BJ (cell line): ENCODE results near the gene GALNS. TPM values are rescaled to one million over a fixed set of nuclear protein-coding genes. Genes with fewer than 3 reads are reported as not detected.
"Not testable (repeated sequence)": the region's sequence is repeated elsewhere in the genome, so short reads cannot be mapped to it uniquely, and the experiment has no call there.

Experiments
- CTCF ChIA-PET: fragments of 350-600 bp; formaldehyde crosslinking; extraction: SDS; loops from one replicate; lab custom pipeline; 2021; ENCODE audit warnings: antibody characterized with exemption, inconsistent platforms; lab: Yijun Ruan, JAX
- POLR2A ChIA-PET: fragments of 300-600 bp; sonication (Branson Sonifier 250); formaldehyde crosslinking; extraction: SDS; loops from one replicate; lab custom pipeline; 2021; ENCODE audit warnings: antibody characterized with exemption; lab: Charles Lee
- DNase-seq: peaks from one replicate; pipeline ENCODE4 v3.0.0-alpha.2; 2011; ENCODE audit warnings: low read depth
- H3K27me3 ChIP-seq: 2 replicates; pipeline ENCODE4 v1.6.0; 2011; ENCODE audit warnings: low read length; ENCODE audit not compliant: control insufficient read depth, insufficient read depth
- H3K36me3 ChIP-seq: 2 replicates; pipeline ENCODE4 v1.5.1; 2011; ENCODE audit warnings: low read length; ENCODE audit not compliant: control insufficient read depth, insufficient read depth
- H3K4me3 ChIP-seq: 2 replicates; pipeline ENCODE4 v1.5.1; 2011; ENCODE audit warnings: low read depth, mild to moderate bottlenecking, control low read depth, low read length
- polyA plus RNA-seq: library from polyadenylated mRNA; depleted of rRNA; stranded (reverse); fragments of >200 nt; gene quantifications from 2 replicates; pipeline ENCODE4 v1.2.3, GENCODE V29; 2011
- TF ChIP-seq, protein P1 (sequence below): IDR thresholded peaks from 2 replicates; pipeline ENCODE4 v1.5.1; 2011; ENCODE audit warnings: low read depth, mild to moderate bottlenecking, control low read depth, inconsistent platforms, low read length, moderate library complexity; ENCODE audit not compliant: insufficient read depth

GALNS gene
- polyA plus RNA-seq, 1 experiment, result 9.7 TPM

DNA sequence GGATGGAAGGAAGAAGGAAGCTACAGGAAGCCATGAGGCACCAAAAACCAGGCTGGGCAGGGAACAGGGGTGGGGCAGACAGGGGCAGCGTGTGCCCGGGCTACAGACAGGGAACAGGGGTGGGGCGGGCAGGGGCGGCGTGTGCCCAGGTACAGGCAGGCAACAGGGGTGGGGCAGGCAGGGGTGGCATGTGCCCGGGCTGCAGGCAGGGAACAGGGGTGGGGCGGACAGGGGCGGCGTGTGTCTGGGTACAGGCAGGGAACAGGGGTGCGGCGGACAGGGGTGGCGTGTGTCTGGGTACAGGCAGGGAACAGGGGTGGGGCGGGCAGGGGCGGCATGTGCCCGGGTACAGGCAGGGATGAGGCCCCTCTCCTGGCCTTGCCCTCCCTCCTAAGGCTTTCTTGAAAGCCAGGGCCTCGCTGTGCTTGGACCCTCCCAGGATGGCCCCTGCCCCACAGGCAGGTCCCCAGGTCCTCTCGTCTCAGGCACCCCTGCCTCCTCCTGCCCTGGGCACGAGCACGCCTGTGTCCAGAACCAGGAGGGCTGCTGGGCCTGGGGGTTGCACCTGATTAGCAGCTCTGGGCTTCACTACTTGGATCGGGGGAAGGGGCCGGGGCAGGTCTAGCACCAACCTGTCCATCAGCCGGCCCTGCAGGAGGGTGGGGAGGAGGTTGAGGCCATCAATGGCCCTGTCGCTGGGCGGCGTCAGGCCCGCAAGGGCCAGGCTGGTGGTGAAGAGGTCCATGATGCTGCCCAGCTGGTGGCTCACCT lies 30.5 kb downstream of the GALNS start:
- H3K4me3 ChIP-seq, result no peak overlapping the region
- CTCF ChIA-PET, result interaction anchor here (0.9 kb wide), 1 partner anchor 10 kb away, joined by 3 read pairs; no protein-coding TSS in a partner anchor
- POLR2A ChIA-PET, result no interaction called here
- H3K27me3 ChIP-seq, result no peaks in the 10 kb centered on the region
- no peak for DNase-seq
- TF ChIP-seq, protein P1, sequence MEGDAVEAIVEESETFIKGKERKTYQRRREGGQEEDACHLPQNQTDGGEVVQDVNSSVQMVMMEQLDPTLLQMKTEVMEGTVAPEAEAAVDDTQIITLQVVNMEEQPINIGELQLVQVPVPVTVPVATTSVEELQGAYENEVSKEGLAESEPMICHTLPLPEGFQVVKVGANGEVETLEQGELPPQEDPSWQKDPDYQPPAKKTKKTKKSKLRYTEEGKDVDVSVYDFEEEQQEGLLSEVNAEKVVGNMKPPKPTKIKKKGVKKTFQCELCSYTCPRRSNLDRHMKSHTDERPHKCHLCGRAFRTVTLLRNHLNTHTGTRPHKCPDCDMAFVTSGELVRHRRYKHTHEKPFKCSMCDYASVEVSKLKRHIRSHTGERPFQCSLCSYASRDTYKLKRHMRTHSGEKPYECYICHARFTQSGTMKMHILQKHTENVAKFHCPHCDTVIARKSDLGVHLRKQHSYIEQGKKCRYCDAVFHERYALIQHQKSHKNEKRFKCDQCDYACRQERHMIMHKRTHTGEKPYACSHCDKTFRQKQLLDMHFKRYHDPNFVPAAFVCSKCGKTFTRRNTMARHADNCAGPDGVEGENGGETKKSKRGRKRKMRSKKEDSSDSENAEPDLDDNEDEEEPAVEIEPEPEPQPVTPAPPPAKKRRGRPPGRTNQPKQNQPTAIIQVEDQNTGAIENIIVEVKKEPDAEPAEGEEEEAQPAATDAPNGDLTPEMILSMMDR, result no peak
- peaks cover 8% of the 10 kb centered on the region for H3K36me3 ChIP-seq

DNA sequence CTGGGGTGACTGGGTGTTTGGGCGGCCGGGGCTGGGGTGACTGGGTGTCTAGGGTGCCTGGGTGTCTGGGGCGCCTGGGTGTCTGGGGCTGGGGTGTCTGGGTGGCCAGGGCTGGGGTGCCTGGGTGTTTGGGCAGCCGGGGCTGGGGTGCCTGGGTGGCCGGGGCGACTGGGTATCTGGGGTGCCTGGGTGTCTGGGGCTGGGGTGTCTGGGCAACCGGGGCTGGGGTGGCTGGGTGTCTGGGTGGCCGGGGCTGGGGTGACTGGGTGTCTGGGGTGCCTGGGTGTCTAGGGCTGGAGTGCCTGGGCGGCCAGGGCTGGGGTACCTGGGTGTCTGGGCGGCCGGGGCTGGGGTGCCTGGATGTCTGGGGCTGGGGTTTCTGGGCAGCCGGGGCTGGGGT lies 31.6 kb downstream of the GALNS start:
- CTCF ChIA-PET, result interaction anchor here (0.7 kb wide), 1 partner anchor 10 kb away, joined by 3 read pairs; no protein-coding TSS in a partner anchor
- POLR2A ChIA-PET, result no interaction called here
- Histone ChIP-seq H3K36me3 (peaks cover 10% of the 10 kb centered on the region), H3K27me3 (no peaks in the 10 kb centered on the region), H3K4me3 (no peak overlapping the region)
- no peak for DNase-seq
- TF ChIP-seq, protein P1, result no peak

DNA sequence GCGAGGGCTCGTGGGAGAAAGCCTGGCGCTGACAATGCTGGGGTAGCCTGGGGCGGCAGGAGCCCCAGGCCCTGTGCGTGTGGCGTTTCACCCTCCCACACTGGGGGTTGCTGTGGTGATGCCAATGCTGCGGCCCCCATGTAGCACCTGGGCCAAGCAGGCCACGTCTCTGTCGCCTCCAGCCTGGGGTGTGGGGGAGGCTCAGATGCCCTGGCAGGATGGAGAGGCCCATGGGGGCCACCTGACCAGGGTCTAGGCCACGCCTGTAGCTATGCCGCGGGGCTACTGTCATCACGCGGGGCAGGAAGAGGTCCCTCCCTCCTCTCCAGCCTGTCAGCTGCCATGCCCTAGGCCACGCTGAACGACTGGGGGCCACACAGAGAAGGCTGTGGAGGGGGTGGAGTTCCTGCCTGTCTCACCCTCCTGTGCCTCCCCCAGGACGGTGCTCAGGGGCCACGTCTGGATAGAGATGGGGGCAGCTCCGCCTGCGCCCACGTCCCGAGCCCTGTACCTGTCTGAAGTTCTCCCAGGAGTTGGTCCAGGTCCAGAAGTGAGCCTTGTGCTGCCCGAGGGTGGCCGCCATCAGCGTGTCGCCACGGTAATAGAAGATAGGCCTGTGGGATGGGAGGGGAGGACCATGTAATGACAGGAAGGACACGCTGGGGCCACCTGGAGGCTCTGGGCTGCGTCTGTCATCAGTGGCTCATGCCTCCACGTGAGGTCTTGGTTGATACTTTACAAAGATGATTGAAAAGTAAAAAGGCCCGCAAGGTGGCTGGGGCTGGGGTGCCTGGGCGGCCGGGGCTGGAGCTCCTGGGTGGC lies 32.3 kb downstream of the GALNS start:
- POLR2A ChIA-PET, result no interaction called here
- no peaks in the 10 kb centered on the region for H3K27me3 ChIP-seq
- H3K4me3 ChIP-seq, result no peak overlapping the region
- CTCF ChIA-PET, result interaction anchor here (0.7 kb wide), 1 partner anchor 9 kb away, joined by 3 read pairs; no protein-coding TSS in a partner anchor
- no peak for DNase-seq
- peaks cover 10% of the 10 kb centered on the region for H3K36me3 ChIP-seq
- TF ChIP-seq, protein P1, result no peak

DNA sequence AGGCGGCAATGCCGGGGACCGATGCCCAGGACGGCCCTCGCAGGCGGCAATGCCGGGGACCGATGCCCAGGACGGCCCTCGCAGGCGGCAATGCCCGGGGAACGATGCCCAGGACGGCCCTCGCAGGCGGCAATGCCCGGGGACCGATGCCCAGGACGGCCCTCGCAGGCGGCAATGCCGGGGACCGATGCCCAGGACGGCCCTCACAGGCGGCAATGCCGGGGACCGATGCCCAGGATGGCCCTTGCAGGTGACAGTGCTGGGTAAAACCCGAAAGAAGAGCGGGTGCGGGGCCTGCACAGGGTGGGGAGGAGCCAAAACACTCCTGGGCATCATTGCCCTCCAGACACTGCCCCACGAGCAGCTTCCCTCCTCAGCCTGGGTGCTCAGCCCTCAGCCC lies 33.1 kb downstream of the GALNS start:
- CTCF ChIA-PET, POLR2A ChIA-PET, H3K27me3 ChIP-seq, H3K4me3 ChIP-seq, DNase-seq: not testable (repeated sequence)
- peaks cover 10% of the 10 kb centered on the region for H3K36me3 ChIP-seq

DNA sequence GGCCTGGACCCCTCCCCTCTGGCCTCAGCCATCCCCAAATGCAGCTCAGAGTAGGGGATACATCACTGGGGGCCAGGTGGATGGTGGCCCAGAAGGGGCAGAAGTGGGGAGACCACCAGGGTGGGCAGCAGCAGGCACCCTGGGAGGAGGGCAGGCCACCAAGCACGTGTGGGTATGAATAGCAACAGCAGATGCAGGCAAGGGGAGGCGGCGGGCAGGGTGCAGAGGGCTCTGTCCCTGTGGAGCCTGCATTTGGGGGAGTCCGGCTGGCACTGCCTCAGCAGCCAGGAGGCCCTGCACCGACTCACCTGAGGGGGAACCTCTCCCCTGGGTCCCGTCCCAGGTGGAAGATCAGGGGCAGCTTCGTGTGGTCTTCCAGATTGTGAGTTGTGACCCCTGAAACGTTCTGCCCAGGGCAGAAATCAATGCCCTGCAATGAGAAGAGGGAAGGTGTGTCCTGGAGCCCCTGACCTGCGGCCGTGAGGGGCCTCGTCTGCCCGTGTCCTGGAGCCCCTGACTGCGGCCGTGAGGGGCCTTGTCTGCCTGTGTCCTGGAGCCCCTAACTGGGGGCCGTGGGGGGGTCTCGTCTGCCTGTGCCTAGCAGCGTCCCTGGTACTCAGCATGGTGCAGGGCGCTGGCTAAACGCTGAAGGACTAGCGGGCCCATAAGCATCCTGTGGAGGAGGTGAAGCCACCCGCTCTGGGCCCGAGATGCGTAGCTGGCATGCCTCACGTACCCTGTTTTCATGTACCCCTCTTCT lies 34.3 kb downstream of the GALNS start:
- Histone ChIP-seq H3K4me3 (no peak overlapping the region), H3K27me3 (no peaks in the 10 kb centered on the region), H3K36me3 (peaks cover 10% of the 10 kb centered on the region)
- ChIA-PET POLR2A (no interaction called here), CTCF (no interaction called here)
- no peak for DNase-seq
- TF ChIP-seq, protein P1, result no peak
